ENCODE data around the gene SNED1.

The SNED1 gene

DNA sequence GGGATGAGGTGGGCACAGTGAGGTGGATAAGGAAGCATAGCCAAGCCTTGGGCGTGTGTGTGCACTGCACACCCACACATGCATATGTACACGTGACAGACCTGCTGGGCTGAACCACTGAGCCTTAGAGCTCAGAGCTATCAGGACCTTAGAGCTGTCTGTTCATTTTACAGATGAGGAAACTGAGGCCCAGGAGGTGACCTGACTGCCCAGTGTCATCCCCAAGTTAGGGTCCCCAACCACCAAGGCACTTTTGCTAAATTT is 8.2 kb upstream of the SNED1 start:
- Histone ChIP-seq H3K27me3 (replicated peaks; ENCODE audit: control insufficient read depth, insufficient read depth, low read length) (no peaks in the 10 kb centered on the region; the same call in none of the 2 replicates), H3K4me3 (replicated peaks; ENCODE audit: low read depth, low read length) (no peak overlapping the region), H3K36me3 (ENCODE audit: control insufficient read depth, insufficient read depth, low read length) (no peaks in the 10 kb centered on the region)
- TF ChIP-seq, protein P1, sequence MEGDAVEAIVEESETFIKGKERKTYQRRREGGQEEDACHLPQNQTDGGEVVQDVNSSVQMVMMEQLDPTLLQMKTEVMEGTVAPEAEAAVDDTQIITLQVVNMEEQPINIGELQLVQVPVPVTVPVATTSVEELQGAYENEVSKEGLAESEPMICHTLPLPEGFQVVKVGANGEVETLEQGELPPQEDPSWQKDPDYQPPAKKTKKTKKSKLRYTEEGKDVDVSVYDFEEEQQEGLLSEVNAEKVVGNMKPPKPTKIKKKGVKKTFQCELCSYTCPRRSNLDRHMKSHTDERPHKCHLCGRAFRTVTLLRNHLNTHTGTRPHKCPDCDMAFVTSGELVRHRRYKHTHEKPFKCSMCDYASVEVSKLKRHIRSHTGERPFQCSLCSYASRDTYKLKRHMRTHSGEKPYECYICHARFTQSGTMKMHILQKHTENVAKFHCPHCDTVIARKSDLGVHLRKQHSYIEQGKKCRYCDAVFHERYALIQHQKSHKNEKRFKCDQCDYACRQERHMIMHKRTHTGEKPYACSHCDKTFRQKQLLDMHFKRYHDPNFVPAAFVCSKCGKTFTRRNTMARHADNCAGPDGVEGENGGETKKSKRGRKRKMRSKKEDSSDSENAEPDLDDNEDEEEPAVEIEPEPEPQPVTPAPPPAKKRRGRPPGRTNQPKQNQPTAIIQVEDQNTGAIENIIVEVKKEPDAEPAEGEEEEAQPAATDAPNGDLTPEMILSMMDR (IDR thresholded peaks at IDR 0.05; ENCODE audit: insufficient read depth, low read length, poor library complexity, severe bottlenecking): no peak
- no peak for DNase-seq (ENCODE audit: extremely low read depth, insufficient read length)

DNA sequence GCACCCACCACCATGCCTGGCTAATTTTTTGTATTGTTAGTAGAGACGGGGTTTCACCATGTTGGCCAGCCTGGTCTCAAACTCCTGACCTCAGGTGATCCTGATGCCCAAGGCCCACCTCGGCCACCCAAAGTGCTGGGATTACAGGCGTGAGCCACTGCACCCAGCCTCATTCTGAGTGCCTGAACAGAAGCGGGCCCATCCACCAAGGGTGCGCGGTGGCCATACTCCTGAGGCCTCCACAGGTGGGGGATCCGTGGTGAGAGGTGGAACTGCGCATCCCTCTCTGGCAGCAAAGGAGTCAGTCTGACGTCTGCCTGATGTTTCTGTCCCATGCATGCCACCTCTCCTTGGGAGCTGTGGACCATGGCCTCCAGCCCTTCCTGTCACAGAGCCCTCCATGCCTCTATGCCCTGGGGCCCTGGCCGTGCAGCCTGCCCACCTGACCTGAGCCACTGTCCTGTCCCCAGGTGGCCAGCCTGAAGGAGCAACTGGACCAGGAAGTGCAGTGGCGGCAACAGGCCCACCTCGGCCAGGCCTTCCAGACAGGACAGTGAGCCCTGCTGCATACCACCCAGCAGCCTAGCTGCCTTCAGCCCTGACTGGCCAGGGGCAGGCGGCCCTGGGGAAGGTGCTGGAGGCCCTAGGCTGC is 7.6 kb upstream of the SNED1 start:
- TF ChIP-seq, protein P1 (IDR thresholded peaks at IDR 0.05; ENCODE audit: insufficient read depth, low read length, poor library complexity, severe bottlenecking): no peak
- Histone ChIP-seq H3K36me3 (ENCODE audit: control insufficient read depth, insufficient read depth, low read length) (no peaks in the 10 kb centered on the region), H3K27me3 (replicated peaks; ENCODE audit: control insufficient read depth, insufficient read depth, low read length) (no peaks in the 10 kb centered on the region; the same call in none of the 2 replicates), H3K4me3 (replicated peaks; ENCODE audit: low read depth, low read length) (no peak overlapping the region)
- no peak for DNase-seq (ENCODE audit: extremely low read depth, insufficient read length)

DNA sequence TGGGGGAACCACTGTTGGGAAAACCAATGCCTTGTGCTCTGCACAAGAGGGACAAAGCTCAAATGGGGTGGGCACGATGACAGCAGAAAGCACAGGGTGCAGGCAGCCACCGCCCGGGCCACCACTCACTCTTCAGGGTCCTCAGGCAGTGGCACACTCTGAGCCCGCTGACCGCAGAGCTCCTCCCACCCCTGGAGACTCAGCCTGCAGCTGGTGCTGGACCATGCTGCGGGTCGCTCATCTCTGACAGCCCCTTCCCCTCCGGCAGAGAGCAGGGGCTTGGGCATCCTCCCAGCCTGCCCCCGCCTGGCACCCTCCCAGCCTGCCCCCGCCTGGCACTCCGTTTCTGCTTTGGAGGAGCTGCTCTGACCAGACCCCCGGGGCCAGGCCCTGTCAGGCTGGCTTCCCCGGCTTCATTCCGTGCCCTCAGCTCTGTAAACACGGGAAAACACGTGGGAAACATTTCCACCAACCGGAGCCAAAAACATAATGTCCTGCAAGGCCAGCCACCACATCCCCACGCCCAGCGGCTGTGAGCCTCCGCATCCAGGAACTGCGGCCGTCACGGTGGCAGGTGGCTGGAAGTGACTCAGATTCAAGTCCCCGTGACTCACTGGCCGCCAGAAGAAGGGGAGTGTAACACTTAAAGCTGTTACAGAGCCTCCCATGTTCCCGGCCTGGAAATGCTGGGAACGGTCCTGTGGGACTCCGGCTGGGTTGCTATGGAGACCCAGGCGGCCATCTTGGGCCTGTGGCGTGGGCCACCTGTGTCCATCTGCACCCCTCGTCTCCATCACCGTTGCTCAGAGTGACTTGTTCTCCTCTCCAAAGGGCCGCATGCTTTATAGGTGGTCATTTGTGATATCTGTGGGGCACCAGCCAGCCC is 6.8 kb upstream of the SNED1 start:
- no peaks in the 10 kb centered on the region; the same call in none of the 2 replicates for H3K27me3 ChIP-seq (replicated peaks; ENCODE audit: control insufficient read depth, insufficient read depth, low read length)
- no peak overlapping the region for H3K4me3 ChIP-seq (replicated peaks; ENCODE audit: low read depth, low read length)
- TF ChIP-seq, protein P1 (IDR thresholded peaks at IDR 0.05; ENCODE audit: insufficient read depth, low read length, poor library complexity, severe bottlenecking): no peak
- no peaks in the 10 kb centered on the region for H3K36me3 ChIP-seq (ENCODE audit: control insufficient read depth, insufficient read depth, low read length)
- DNase-seq (ENCODE audit: extremely low read depth, insufficient read length): no peak

DNA sequence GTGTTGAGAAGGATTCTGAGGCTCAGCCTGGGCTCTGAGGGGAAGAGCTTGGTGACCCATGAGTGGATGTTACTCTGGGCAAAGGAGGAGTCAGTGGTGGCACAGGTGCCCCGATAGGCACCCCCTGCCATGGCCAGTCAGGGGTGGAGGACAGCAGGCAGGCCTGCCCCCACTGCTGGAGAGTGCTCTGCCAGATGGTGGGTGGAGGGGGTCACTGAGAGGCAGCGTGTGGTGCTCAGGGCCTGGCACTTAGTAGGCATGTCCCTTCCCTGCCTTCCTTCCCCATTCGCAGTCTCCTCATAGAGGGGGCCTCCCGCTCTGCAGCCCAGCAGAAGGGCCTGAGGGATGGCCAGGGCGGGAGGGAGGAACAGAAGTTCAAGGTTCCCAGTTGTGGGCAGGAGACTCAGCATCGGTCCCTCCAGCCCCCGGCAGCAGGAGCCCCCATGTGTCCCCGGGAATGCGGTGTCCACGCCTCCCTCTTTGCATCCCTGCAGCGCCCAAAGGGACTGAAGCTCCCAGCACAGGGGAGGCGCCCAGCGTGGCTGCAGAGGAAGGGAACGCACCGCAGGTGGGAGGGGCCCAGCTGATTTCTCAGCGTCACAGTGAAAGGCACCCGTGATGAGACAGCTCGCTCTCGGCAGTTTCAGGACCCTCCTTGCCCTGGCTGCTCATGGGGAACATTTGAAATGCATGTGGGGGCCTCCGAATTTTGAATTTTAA is 5.7 kb upstream of the SNED1 start:
- Histone ChIP-seq H3K36me3 (ENCODE audit: control insufficient read depth, insufficient read depth, low read length) (no peaks in the 10 kb centered on the region), H3K4me3 (replicated peaks; ENCODE audit: low read depth, low read length) (no peak overlapping the region), H3K27me3 (replicated peaks; ENCODE audit: control insufficient read depth, insufficient read depth, low read length) (no peaks in the 10 kb centered on the region; the same call in none of the 2 replicates)
- no peak for DNase-seq (ENCODE audit: extremely low read depth, insufficient read length)
- TF ChIP-seq, protein P1 (IDR thresholded peaks at IDR 0.05; ENCODE audit: insufficient read depth, low read length, poor library complexity, severe bottlenecking): no peak

DNA sequence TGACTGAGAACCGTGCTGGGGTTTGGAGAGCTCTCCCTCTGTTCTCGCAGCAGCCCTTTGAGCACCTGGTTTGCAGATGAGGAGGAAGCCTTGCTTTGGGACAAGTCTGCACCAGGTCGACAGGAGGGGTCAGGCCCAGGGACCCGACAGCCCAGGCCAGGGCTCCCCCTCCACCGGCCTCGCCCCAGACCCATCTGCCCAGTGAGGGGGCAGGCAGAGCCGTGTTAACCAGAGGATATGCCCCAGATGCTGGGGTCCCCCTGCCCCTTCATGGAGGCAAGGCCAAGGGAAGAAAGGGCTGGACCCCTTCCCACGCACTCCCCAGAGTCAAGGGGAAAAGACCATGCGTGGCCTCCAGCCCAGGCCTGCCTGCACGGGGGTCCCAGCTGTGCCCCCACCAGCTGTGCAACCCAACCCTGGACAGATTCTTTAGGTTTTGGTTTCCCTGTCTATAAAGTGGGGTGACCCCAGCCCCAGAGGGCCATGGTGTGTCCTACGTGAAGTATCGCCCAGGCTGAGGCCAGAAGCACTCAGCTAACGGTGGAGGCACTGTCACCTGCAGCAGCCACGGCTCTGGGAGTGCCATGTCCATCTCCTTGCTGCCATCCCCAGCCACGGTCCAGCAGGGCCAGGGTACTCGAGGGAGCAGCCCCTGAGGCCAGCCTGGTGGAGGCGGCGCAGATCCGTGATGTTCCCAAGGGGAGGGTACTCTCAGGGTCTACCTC is 4.8 kb upstream of the SNED1 start:
- no peak overlapping the region for H3K4me3 ChIP-seq (replicated peaks; ENCODE audit: low read depth, low read length)
- H3K27me3 ChIP-seq (replicated peaks; ENCODE audit: control insufficient read depth, insufficient read depth, low read length): no peaks in the 10 kb centered on the region; the same call in none of the 2 replicates
- no peaks in the 10 kb centered on the region for H3K36me3 ChIP-seq (ENCODE audit: control insufficient read depth, insufficient read depth, low read length)
- DNase-seq (ENCODE audit: extremely low read depth, insufficient read length): no peak
- TF ChIP-seq, protein P1 (IDR thresholded peaks at IDR 0.05; ENCODE audit: insufficient read depth, low read length, poor library complexity, severe bottlenecking): no peak

Measured in GM06990 (cell line).